ENCODE results near the gene PRAC1. TPM values are rescaled to one million over a fixed set of nuclear protein-coding genes. Genes with fewer than 3 reads are reported as not detected.

The PRAC1 gene
- total RNA-seq, 4 donors from 2014 or later: not detected

- intact Hi-C loops (cut with DNase I; ENCODE audit: low total_unique reads): no loop called here
- H3K4me3 ChIP-seq: no peak overlapping the region
- no peak overlapping the region for H3K27ac ChIP-seq
- no peak for DNase-seq
- H3K27me3 ChIP-seq: peaks cover 4 to 64% of the 10 kb centered on the region in 2 donors
- H3K36me3 ChIP-seq: no peaks in the 10 kb centered on the region
- TF ChIP-seq CTCF (IDR thresholded peaks at IDR 0.05): no peak
- no peak for TF ChIP-seq POLR2A (IDR thresholded peaks at IDR 0.05)
- peaks cover 0 to 9% of the 10 kb centered on the region in 2 donors for H3K4me1 ChIP-seq
- no peaks in the 10 kb centered on the region for H3K9me3 ChIP-seq
These were observed 33.0 kb upstream of the PRAC1 start for GRCh38 chr17:48755356-48755755.

GRCh38 chr17:48754500-48755261, 32.4 kb upstream of the PRAC1 start:
- peaks cover 8 to 69% of the 10 kb centered on the region in 2 donors for H3K27me3 ChIP-seq
- intact Hi-C loops (cut with DNase I; ENCODE audit: low total_unique reads): no loop called here
- TF ChIP-seq POLR2A (IDR thresholded peaks at IDR 0.05) (no peak), CTCF (IDR thresholded peaks at IDR 0.05) (no peak)
- H3K4me3 ChIP-seq: no peak overlapping the region
- DNase-seq: no peak
- no peaks in the 10 kb centered on the region for H3K9me3 ChIP-seq
- H3K36me3 ChIP-seq: no peaks in the 10 kb centered on the region
- H3K27ac ChIP-seq: no peak overlapping the region
- peaks cover 0 to 9% of the 10 kb centered on the region in 2 donors for H3K4me1 ChIP-seq

- Histone ChIP-seq H3K36me3 (no peaks in the 10 kb centered on the region), H3K4me1 (peaks cover 0 to 9% of the 10 kb centered on the region in 2 donors), H3K9me3 (no peaks in the 10 kb centered on the region), H3K4me3 (no peak overlapping the region), H3K27ac (no peak overlapping the region), H3K27me3 (peaks cover 15 to 69% of the 10 kb centered on the region in 2 donors)
- no peak for DNase-seq
- no peak for TF ChIP-seq POLR2A (IDR thresholded peaks at IDR 0.05)
- intact Hi-C loops (cut with DNase I; ENCODE audit: low total_unique reads): no loop called here
These were observed 31.6 kb upstream of the PRAC1 start for GRCh38 chr17:48753794-48754499.

- peaks cover 27 to 82% of the 10 kb centered on the region in 2 donors for H3K27me3 ChIP-seq
- intact Hi-C loops (cut with DNase I; ENCODE audit: low total_unique reads): no loop called here
- no peaks in the 10 kb centered on the region for H3K36me3 ChIP-seq
- H3K4me1 ChIP-seq: peaks cover 0 to 9% of the 10 kb centered on the region in 2 donors
- DNase-seq: no peak
- no peak overlapping the region for H3K27ac ChIP-seq
- H3K9me3 ChIP-seq: no peaks in the 10 kb centered on the region
- no peak overlapping the region for H3K4me3 ChIP-seq
- TF ChIP-seq CTCF (IDR thresholded peaks at IDR 0.05) (no peak), POLR2A (IDR thresholded peaks at IDR 0.05) (no peak)
These were observed 30.3 kb upstream of the PRAC1 start for GRCh38 chr17:48752399-48753288.

- TF ChIP-seq CTCF (IDR thresholded peaks at IDR 0.05) (no peak), POLR2A (IDR thresholded peaks at IDR 0.05) (no peak)
These were observed 29.5 kb upstream of the PRAC1 start for GRCh38 chr17:48751733-48752398.

More at GRCh38 chr17:48751733-48752398, 29.5 kb upstream of the PRAC1 start:
- peaks cover 0 to 9% of the 10 kb centered on the region in 2 donors for H3K4me1 ChIP-seq
- DNase-seq: no peak
- H3K9me3 ChIP-seq: no peaks in the 10 kb centered on the region
- H3K36me3 ChIP-seq: no peaks in the 10 kb centered on the region
- H3K4me3 ChIP-seq: no peak overlapping the region
- no peak overlapping the region for H3K27ac ChIP-seq
- intact Hi-C loops (cut with DNase I; ENCODE audit: low total_unique reads): no loop called here
- peaks cover 34 to 89% of the 10 kb centered on the region in 2 donors for H3K27me3 ChIP-seq
